Mononuclear cell (primary cell): ENCODE measurements around the gene LEKR1. TPM values are rescaled to one million over a fixed set of nuclear protein-coding genes. Genes with fewer than 3 reads are reported as not detected.
"Not testable (repeated sequence)": the region's sequence is repeated elsewhere in the genome, so short reads cannot be mapped to it uniquely, and the experiment has no call there.

Source experiments
- H3K27me3 ChIP-seq: 2 replicates; pipeline ENCODE4 v1.6.0; 2011; ENCODE audit warnings: low read length, control low read depth; ENCODE audit not compliant: insufficient read depth
- H3K4me1 ChIP-seq: 2 replicates; pipeline ENCODE4 v1.5.1; 2011; ENCODE audit warnings: mild to moderate bottlenecking, low read length, control low read depth; ENCODE audit not compliant: insufficient read depth
- H3K4me3 ChIP-seq: 2 replicates; pipeline ENCODE4 v1.5.1; 2011; ENCODE audit warnings: mild to moderate bottlenecking, low read length, moderate library complexity
- H3K9me3 ChIP-seq: 2 replicates; pipeline ENCODE4 v1.5.1; 2011; ENCODE audit warnings: low read depth, mild to moderate bottlenecking, control low read depth, low read length
- total RNA-seq: library from RNA; depleted of rRNA; stranded (reverse); fragments of >200 nt; gene quantifications from one replicate; pipeline ENCODE4 v1.2.3, GENCODE V29; 2012

LEKR1 gene
- total RNA-seq, 1 donor = 9.4 TPM

- Histone ChIP-seq H3K4me3 (no peak overlapping the region), H3K4me1 (no peaks in the 10 kb centered on the region), H3K9me3 (no peaks in the 10 kb centered on the region), H3K27me3 (no peaks in the 10 kb centered on the region)
Measured at GRCh38 chr3:156840826-156841689, 14.9 kb downstream of the LEKR1 start.

DNA sequence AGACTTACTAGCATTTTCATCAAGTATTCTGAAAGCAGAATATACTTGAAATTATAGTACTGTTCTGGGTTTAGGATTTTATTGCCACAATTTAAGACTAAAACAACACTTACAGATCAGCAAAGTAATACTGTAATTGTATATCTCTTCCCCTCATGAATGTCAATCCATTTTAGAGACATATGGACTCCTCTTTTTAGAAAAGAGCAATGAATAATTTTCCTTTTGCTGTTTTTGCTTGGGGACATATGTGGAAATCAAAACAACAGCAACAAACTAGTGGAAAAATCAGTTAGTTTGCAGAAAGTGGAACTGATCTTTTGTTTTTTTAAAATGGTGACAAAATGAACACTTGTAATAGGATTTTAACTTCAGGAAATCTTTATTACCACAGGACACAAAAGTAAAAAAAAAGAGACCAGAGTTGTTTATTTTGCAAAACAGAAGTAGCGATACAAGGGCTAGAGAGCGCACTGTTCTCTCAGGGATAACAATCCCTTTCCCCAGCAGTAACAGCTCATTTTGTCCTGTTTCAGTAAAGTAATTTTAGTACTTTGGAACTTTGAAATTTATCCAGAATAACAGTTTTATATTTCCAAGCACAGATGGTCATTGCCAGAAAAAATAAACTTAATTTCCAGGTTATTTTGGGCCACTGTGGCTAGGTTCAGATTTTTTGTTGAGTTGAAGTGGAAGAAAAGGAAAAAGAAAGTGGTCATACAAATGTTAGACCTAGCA is 17.1 kb downstream of the LEKR1 start:
- Histone ChIP-seq H3K4me3 (no peak overlapping the region), H3K27me3 (no peaks in the 10 kb centered on the region), H3K4me1 (no peaks in the 10 kb centered on the region), H3K9me3 (no peaks in the 10 kb centered on the region)

DNA sequence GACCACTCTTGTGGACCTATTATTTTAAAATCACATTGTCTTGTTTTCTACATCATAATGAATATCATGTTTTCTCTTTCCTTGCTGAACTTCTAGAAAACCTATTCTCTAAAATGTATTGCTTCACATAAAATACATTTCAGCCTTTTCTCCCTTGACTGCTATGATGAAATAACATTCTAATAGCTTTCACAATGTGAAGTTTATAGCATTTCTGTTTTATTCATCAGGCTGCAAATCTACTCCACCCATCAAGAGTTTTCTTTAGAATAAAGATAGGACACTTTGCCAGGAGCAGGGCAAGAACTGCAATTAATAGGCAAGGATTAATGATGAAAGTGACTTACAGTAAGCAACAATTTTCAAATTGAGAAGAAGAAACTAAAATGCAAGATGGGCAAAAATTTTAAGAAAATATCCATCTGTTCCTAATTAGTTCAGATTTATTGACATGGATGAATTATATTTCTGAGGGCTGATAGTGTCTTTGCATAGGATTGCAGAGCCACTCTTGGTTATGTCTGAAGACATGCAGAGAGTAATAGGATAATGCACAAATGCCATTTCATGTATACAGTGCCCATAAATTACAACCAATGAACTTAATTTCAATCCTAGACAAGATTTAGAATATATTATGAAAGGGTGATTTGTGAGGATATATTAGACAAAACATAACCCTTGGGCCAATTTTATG is 21.7 kb downstream of the LEKR1 start:
- H3K9me3 ChIP-seq = no peaks in the 10 kb centered on the region
- no peaks in the 10 kb centered on the region for H3K27me3 ChIP-seq
- H3K4me3 ChIP-seq = no peak overlapping the region
- H3K4me1 ChIP-seq = no peaks in the 10 kb centered on the region

- Histone ChIP-seq H3K4me3 (no peak overlapping the region), H3K4me1 (no peaks in the 10 kb centered on the region), H3K27me3 (no peaks in the 10 kb centered on the region), H3K9me3 (no peaks in the 10 kb centered on the region)
Measured at GRCh38 chr3:156859578-156859977, 33.4 kb downstream of the LEKR1 start.

GRCh38 chr3:156860873-156861272 is 34.7 kb downstream of the LEKR1 start:
- H3K4me3 ChIP-seq = no peak overlapping the region
- H3K4me1 ChIP-seq = no peaks in the 10 kb centered on the region
- no peaks in the 10 kb centered on the region for H3K27me3 ChIP-seq
- H3K9me3 ChIP-seq = no peaks in the 10 kb centered on the region

- no peak overlapping the region for H3K4me3 ChIP-seq
- no peaks in the 10 kb centered on the region for H3K27me3 ChIP-seq
- no peaks in the 10 kb centered on the region for H3K4me1 ChIP-seq
- H3K9me3 ChIP-seq = no peaks in the 10 kb centered on the region
Measured at GRCh38 chr3:156862338-156862737, 36.2 kb downstream of the LEKR1 start.

- no peaks in the 10 kb centered on the region for H3K4me1 ChIP-seq
- H3K4me3 ChIP-seq = no peak overlapping the region
- no peaks in the 10 kb centered on the region for H3K9me3 ChIP-seq
- peaks cover 3% of the 10 kb centered on the region for H3K27me3 ChIP-seq
Measured at GRCh38 chr3:156865732-156866131, 39.6 kb downstream of the LEKR1 start.

- Histone ChIP-seq H3K27me3 (peaks cover 3% of the 10 kb centered on the region), H3K9me3 (peaks cover 8% of the 10 kb centered on the region), H3K4me3 (no peak overlapping the region), H3K4me1 (no peaks in the 10 kb centered on the region)
Measured at GRCh38 chr3:156867174-156867573, 41.0 kb downstream of the LEKR1 start.

GRCh38 chr3:156867920-156868319 is 41.8 kb downstream of the LEKR1 start:
- H3K4me3 ChIP-seq = no peak overlapping the region
- no peaks in the 10 kb centered on the region for H3K4me1 ChIP-seq
- peaks cover 3% of the 10 kb centered on the region for H3K27me3 ChIP-seq
- H3K9me3 ChIP-seq = peaks cover 16% of the 10 kb centered on the region

DNA sequence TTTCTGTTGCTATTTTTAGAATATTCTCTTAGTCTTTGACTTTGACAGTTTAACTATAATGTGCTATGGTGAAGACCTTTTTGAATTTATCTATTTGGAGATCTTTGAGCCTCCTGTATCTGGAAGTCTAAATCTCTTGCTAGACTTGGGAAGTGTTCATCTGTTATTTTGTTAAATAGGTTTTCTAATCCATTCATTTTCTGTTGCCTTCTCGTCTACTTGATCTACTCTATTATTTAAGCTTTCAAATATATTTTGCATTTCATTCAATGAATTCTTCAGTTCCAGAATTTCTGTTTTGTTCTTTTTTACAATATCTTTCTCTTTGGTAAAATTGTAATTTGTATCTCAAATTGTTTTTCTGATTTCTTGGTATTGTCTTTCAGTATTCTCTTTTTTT is 47.8 kb downstream of the LEKR1 start:
- Histone ChIP-seq H3K4me3 (no peak overlapping the region), H3K4me1 (no peaks in the 10 kb centered on the region), H3K9me3 (peaks cover 51% of the 10 kb centered on the region), H3K27me3 (peaks cover 3% of the 10 kb centered on the region)

DNA sequence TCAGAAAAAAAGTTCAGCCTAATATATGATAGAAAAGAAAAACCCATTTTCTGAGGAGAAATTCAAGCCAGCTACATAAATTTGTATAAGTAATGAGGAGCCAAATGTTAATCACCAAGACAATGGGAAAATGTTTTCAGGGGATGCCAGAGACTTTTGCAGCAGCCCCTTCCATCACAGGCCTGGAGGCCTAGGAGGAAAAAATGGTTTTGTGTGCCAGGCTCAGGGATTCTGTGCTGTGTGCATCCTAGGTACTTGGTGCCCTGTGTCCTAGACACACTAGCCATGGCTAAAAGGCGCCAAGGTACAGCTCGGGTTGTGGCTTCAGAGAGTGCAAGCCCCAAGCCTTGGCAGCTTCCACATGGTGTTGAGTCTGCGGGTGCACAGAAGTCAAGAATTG is 53.3 kb downstream of the LEKR1 start:
- H3K27me3 ChIP-seq, H3K4me1 ChIP-seq, H3K4me3 ChIP-seq: not testable (repeated sequence)
- peaks cover 25% of the 10 kb centered on the region for H3K9me3 ChIP-seq

- Histone ChIP-seq H3K4me3 (no peak overlapping the region), H3K9me3 (no peaks in the 10 kb centered on the region), H3K27me3 (no peaks in the 10 kb centered on the region), H3K4me1 (no peaks in the 10 kb centered on the region)
Measured at GRCh38 chr3:156885761-156886160, 59.6 kb downstream of the LEKR1 start.

GRCh38 chr3:156888176-156888575 is 62.0 kb downstream of the LEKR1 start:
- Histone ChIP-seq H3K4me3 (no peak overlapping the region), H3K27me3 (no peaks in the 10 kb centered on the region), H3K4me1 (no peaks in the 10 kb centered on the region), H3K9me3 (no peaks in the 10 kb centered on the region)

GRCh38 chr3:156888576-156888975 is 62.4 kb downstream of the LEKR1 start:
- Histone ChIP-seq H3K4me3 (no peak overlapping the region), H3K4me1 (no peaks in the 10 kb centered on the region), H3K9me3 (no peaks in the 10 kb centered on the region), H3K27me3 (no peaks in the 10 kb centered on the region)

- Histone ChIP-seq H3K4me1 (no peaks in the 10 kb centered on the region), H3K27me3 (no peaks in the 10 kb centered on the region), H3K4me3 (no peak overlapping the region), H3K9me3 (no peaks in the 10 kb centered on the region)
Measured at GRCh38 chr3:156892701-156893100, 66.5 kb downstream of the LEKR1 start.
